Measurements from ENCODE around the gene NXN. TPM values are rescaled to one million over a fixed set of nuclear protein-coding genes. Genes with fewer than 3 reads are reported as not detected.
"Not testable (repeated sequence)": the region's sequence is repeated elsewhere in the genome, so short reads cannot be mapped to it uniquely, and the experiment has no call there.

Gene NXN
- total RNA-seq, 6 experiments from 2014 or later = 81.7 to 93.8 (median 92.2) TPM

GRCh38 chr17:846901-847843 is 132.4 kb downstream of the NXN start:
- peaks cover 19% of the 10 kb centered on the region for H3K36me3 Mint-ChIP-seq (ENCODE audit: low read depth)
- no peak overlapping the region for H3K4me3 Mint-ChIP-seq
- H3K27ac Mint-ChIP-seq = no peak overlapping the region
- H3K27me3 Mint-ChIP-seq (ENCODE audit: insufficient read depth) = peaks cover 4% of the 10 kb centered on the region
- peaks cover 4% of the 10 kb centered on the region for H3K9me3 Mint-ChIP-seq
- no peak for TF ChIP-seq CTCF (IDR thresholded peaks at IDR 0.05)
- H3K4me1 Mint-ChIP-seq (ENCODE audit: low read depth) = peaks cover 32% of the 10 kb centered on the region
- DNase-seq = no peak

GRCh38 chr17:841313-841712 is 138.3 kb downstream of the NXN start:
- TF ChIP-seq CTCF (IDR thresholded peaks at IDR 0.05) = no peak
- no peak overlapping the region for H3K27ac Mint-ChIP-seq
- H3K4me3 Mint-ChIP-seq = no peak overlapping the region
- peaks cover 10% of the 10 kb centered on the region for H3K4me1 Mint-ChIP-seq (ENCODE audit: low read depth)
- peaks cover 28% of the 10 kb centered on the region for H3K36me3 Mint-ChIP-seq (ENCODE audit: low read depth)
- H3K27me3 Mint-ChIP-seq (ENCODE audit: insufficient read depth) = peaks cover 5% of the 10 kb centered on the region
- peaks cover 11% of the 10 kb centered on the region for H3K9me3 Mint-ChIP-seq
- DNase-seq = no peak

GRCh38 chr17:838486-838885 is 141.1 kb downstream of the NXN start:
- H3K4me1 Mint-ChIP-seq (ENCODE audit: low read depth) = peaks cover 25% of the 10 kb centered on the region
- H3K9me3 Mint-ChIP-seq = peaks cover 17% of the 10 kb centered on the region

GRCh38 chr17:836151-836550 is 143.4 kb downstream of the NXN start:
- peaks cover 10% of the 10 kb centered on the region for H3K36me3 Mint-ChIP-seq (ENCODE audit: low read depth)
- H3K9me3 Mint-ChIP-seq = peaks cover 5% of the 10 kb centered on the region
- H3K4me1 Mint-ChIP-seq (ENCODE audit: low read depth) = peaks cover 22% of the 10 kb centered on the region
- peak overlapping the region; percentile 87 for H3K27ac Mint-ChIP-seq
- H3K4me3 Mint-ChIP-seq = peak overlapping the region; percentile 70
- no peak for TF ChIP-seq CTCF (IDR thresholded peaks at IDR 0.05)
- peak; percentile 72 for DNase-seq
- peaks cover 5% of the 10 kb centered on the region for H3K27me3 Mint-ChIP-seq (ENCODE audit: insufficient read depth)

More at GRCh38 chr17:838486-838885, 141.1 kb downstream of the NXN start:
- Mint-ChIP-seq H3K27me3 (ENCODE audit: insufficient read depth) (peaks cover 11% of the 10 kb centered on the region), H3K27ac (no peak overlapping the region), H3K4me3 (no peak overlapping the region), H3K36me3 (ENCODE audit: low read depth) (peaks cover 18% of the 10 kb centered on the region)
- DNase-seq = no peak
- no peak for TF ChIP-seq CTCF (IDR thresholded peaks at IDR 0.05)

GRCh38 chr17:835721-836120 is 143.9 kb downstream of the NXN start:
- not testable (repeated sequence) for H3K27me3 Mint-ChIP-seq (ENCODE audit: insufficient read depth); DNase-seq; H3K9me3 Mint-ChIP-seq
- Mint-ChIP-seq H3K36me3 (ENCODE audit: low read depth) (peaks cover 11% of the 10 kb centered on the region), H3K27ac (peak overlapping the region; percentile 95), H3K4me3 (peak overlapping the region; percentile 81), H3K4me1 (ENCODE audit: low read depth) (peaks cover 22% of the 10 kb centered on the region)

- Mint-ChIP-seq H3K9me3 (peaks cover 5% of the 10 kb centered on the region), H3K4me3 (peak overlapping the region; percentile 81), H3K4me1 (ENCODE audit: low read depth) (peaks cover 22% of the 10 kb centered on the region), H3K27ac (peak overlapping the region; percentile 95), H3K27me3 (ENCODE audit: insufficient read depth) (peaks cover 5% of the 10 kb centered on the region), H3K36me3 (ENCODE audit: low read depth) (peaks cover 12% of the 10 kb centered on the region)
- no peak for TF ChIP-seq CTCF (IDR thresholded peaks at IDR 0.05)
- peak; percentile 98 for DNase-seq
Measured at GRCh38 chr17:835263-835662, 144.3 kb downstream of the NXN start.
